Kasumi-1 (cell line): ENCODE data around the gene NKX3-2.

Experiments
- DNase-seq, 2 experiments: peaks; one replicate each; lab custom pipeline; 2025; lab: John Stamatoyannopoulos, UW

NKX3-2 gene

GRCh38 chr4:13498469-13498868, 45.8 kb downstream of the NKX3-2 start:
- peak; percentile 47 to 52 for DNase-seq

- DNase-seq: no peak
Measured at GRCh38 chr4:13496605-13497004, 47.7 kb downstream of the NKX3-2 start.

- no peak for DNase-seq
Measured at GRCh38 chr4:13495753-13496152, 48.6 kb downstream of the NKX3-2 start.

DNA sequence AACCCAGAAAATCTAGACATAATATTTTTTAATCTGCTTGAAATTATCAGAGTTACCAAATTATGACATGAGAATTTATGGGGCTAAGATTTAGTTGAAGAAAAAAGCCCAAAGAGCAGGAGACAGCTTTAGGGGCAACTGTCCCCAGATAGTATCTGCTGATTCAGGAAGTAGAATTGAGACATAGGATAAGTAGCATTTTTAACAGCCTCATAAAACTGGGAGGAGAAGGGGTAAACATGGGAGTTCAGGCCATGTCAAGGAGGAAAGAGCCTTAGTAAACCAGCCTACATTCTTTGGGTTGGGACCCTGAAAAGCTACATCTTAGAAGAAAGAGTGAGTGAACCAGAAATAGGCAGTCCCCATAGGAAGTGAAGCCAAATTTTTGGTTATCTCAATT, 50.5 kb downstream of the NKX3-2 start:
- peak; percentile 12 to 15 for DNase-seq

- DNase-seq: peak; percentile 1 to 10
Measured at GRCh38 chr4:13492747-13493146, 51.6 kb downstream of the NKX3-2 start.
